SKM-1 treated with dmso at 0.1 percent for 144 hours (cell line): ENCODE results near the gene ENDOV.

Experiments used
- DNase-seq: peaks from one replicate; lab custom pipeline; 2025; ENCODE audit not compliant: unreplicated experiment; lab: John Stamatoyannopoulos, UW

The ENDOV gene

GRCh38 chr17:80414508-80414802 lies 512 bp upstream of the ENDOV start:
- DNase-seq: no peak

DNA sequence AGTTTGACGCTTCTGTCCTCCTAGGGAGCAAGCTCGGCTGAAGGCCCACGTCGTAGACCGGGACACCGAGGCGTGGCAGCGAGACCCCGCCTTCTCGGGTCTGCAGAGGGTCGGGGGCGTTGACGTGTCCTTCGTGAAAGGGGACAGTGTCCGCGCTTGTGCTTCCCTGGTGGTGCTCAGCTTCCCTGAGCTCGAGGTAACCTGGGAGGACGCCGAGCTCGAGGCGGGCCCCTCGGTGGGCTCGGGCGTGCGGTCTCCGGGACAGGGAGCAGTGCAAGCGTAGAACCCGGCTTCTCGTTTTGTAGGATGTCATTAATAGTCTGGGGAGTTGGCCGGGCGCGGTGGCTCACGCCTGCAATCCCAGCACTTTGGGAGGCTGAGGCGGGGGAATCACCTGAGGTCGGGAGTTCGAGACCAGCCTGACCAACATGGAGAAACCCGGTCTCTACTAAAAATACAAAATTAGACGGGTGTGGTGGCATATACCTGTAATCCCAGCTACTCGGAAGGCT lies 715 bp downstream of the ENDOV start:
- DNase-seq: no peak

- DNase-seq: no peak
Measured at GRCh38 chr17:80416260-80416939, 1.4 kb downstream of the ENDOV start.

DNA sequence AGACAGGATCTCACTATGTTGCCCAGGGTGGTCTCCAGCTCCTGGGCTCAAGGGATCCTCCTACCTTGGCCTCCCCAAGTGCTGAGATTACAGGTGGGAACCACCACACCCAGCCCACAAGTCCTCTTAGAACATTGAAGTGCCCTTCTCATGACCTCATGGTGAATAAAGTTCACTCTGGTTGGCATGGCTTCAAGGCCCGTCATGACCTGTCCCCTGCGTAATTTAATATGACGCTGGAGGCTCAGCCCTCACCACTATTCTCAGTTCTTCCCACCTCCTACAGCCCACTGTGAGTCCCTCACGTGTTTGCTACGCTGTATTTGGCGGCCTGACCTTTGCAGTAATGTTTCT lies 1.9 kb downstream of the ENDOV start:
- no peak for DNase-seq

GRCh38 chr17:80418589-80418988 lies 3.6 kb downstream of the ENDOV start:
- no peak for DNase-seq

GRCh38 chr17:80419255-80419654 lies 4.3 kb downstream of the ENDOV start:
- no peak for DNase-seq

DNA sequence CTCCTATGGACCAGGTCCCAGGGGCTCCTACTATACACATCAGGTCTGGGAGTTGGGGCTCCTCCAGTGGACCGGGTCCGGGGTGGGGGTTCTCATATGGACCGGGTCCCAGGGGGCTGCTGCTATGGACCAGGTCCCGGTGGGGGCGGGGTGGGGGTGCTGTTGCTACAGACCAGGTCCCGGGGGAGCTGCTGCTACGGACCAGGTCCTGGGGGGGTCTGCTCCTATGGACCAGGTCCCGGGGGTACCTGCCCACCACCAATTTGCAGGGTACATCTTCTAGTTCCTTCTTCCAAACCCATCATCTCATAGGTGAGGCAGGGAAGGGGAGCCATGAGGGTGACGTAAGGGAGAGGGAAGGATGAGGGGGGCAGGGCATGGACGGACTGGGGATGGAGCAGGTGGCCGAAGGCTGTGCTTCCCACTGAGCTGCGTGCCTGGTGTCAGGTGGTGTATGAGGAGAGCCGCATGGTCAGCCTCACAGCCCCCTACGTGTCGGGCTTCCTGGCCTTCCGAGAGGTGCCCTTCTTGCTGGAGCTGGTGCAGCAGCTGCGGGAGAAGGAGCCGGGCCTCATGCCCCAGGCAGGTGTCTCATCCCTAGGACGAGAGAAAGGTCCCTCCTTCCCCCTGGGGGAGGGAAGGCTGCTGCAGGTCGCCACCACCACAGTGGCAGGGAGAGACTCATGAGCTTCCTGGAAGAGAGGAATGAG lies 6.6 kb downstream of the ENDOV start:
- no peak for DNase-seq

DNA sequence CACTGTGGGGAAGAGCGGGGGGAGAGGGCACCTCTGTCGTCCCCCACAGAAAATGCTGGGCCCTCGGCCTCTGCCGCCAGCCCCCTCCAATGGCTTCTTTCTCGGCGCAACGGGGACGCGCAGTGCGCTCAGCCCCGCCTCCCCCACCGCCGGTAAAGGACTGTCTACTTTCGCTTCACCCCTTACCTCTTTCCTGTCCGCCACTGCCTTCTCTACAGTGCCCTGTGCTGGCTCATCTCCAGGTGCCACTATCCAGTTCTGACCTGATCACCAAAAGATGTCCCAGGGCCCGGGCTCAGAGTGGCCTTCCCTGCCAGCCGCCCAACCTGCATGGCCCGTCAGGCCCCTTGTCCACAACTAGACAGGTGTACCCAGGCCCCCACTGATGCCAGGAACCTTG lies 7.3 kb downstream of the ENDOV start:
- DNase-seq: no peak

DNA sequence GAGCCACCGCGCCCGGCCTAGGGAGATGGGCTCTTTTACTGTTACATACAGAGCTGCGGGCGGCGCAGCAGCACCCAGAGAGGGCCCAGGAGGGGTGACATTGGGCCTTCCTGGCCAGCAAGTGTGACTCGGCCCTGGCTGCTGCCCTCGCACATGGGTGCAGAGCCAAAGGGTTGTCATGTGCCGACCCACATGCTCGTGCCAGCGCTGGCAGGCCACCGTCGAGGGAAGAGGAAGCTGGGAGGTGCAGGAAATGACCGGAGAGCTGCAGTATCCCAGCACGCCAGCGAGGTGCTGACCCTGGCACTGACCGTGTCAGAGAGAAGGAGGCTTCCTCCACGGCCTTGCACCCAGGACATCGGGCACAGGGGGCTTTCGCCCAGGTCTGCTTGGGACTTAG lies 8.0 kb downstream of the ENDOV start:
- no peak for DNase-seq

DNA sequence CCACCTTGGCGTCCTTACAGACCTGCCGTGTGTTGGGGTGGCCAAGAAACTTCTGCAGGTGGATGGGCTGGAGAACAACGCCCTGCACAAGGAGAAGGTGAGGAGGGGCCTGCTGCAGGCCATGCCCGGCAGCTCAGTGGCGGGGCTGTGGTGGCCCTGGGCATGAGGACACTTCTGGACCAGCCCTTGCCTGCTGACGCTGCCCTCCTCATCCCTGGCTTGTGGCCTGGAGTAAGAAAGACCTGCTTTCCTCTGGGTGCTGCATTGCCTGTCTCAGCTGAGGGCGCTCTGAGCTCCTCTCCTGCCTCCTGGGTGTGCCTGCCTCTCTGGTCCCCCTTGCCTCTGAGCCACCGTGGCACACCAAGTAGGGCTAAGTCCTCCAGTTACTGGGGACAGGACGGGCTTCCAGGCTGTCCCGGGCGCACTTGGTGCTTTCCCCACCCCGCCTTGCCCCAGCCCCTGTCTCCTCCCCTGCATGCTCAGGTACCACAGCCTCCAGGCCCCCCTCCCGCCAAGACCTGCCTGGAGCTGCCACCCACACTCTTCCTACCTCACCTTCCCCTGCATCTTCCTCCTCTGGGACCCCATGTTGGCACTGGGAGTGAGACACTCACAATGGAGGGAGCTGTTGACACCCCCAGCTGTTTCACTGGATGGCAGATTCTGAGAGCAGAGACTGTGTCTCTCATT lies 8.7 kb downstream of the ENDOV start:
- no peak for DNase-seq

DNA sequence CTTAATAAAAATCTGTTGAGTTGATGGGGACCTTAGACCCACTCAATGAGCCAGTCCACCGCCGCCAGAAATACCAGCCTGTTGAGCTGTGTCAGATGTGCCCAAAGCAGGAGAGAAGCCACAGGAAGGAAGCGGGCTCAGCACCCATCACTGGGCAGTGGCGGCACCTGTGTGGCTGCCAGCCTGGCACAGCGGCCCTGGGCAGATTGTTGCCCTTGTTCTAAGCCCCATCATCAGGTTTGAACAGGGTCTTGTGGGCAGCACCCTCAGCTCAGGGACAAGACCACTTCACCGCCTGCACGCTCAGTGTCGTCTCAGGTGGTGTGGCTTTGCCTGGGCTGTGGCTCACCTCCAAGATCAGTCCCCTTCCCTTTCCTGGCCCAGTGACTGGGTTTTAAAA lies 9.3 kb downstream of the ENDOV start:
- DNase-seq: no peak

DNA sequence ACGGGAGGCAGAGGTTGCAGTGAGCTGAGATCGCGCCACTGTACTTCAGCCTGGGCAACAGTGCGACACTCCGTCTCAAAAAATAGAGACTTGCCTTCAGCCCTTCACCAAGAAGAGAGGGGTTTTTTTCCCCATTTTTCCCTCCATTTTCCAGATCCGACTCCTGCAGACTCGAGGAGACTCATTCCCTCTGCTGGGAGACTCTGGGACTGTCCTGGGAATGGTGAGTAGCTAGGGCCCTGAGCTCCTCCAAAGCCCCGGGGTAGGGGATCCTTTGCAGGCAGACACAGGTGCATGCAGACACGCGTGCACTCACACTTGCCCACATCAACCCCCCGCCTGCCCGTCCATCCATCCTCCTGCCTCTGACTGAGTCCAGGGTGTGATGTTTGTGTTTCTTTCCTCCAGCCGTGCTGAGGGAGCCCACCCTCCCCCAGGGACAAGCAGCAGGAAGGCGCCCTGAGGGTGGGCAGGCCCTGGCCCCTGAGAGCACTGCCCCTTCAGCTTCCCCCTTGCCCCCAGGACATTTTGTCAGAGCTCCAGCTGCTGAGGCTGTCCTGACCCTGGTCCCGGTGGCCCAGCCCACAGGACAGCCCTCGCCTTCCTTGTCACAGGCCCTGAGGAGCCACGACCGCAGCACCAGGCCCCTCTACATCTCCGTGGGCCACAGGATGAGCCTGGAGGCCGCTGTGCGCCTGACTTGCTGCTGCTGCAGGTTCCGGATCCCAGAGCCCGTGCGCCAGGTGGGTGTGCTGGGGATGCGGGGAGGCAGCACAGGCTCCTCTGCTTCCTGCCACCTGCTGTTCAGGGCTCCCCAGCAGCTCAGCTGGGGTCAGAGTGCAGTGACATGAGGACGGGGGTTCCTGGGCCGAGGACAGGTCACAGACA lies 10.2 kb downstream of the ENDOV start:
- no peak for DNase-seq

DNA sequence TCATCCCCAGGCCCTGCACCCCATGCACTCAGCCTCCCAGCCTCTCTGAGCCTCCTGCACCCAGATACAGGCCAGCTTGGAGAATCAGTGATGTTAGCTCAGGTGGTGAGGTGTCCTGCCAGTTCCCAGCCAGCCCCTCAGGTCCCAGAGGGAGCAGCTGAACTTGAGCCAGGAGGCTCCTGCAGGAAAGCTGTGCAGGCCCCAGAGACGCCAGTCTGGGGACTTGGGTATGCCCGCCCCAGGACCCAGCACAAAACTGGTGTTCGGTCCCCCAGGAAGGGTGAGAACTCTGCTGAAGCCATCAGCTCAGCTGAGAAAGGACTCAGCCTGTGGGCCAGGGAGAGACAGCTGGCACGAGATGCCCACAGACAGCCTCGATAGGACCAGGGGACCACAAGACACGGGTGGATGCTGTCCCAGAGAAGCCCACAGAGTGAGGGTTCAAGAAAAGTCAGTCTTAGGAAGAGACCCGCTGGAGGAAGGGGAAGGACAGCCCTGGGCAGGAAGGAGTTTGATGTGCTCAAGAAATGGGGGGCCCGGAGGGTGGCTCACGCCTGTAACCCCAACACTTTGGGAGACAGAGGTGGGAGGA lies 11.0 kb downstream of the ENDOV start:
- no peak for DNase-seq

- peak; percentile 17 for DNase-seq
Measured at GRCh38 chr17:80426671-80427326, 11.8 kb downstream of the ENDOV start.

- no peak for DNase-seq
Measured at GRCh38 chr17:80427366-80428282, 12.7 kb downstream of the ENDOV start.

- DNase-seq: no peak
Measured at GRCh38 chr17:80428363-80428762, 13.4 kb downstream of the ENDOV start.

DNA sequence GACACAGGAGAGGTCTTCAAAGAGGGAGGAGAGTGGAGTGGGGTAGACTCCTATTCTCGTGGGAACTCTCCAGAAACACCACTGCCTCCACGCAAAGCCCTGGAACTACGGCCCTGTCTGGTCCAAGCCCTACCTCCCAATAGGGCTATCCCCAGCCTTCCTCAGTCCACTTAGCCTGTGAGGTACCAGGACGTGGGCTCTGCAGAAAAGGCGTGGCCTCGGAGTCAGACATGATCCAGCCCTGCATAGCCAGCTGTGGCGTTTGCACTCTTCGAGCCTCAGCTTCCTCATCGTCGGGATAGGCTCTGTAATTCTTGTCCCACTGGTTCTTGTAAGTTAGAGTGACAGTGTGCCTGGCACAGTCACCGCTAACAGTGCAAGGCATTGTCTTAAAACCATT lies 13.8 kb downstream of the ENDOV start:
- DNase-seq: no peak

GRCh38 chr17:80429356-80430275 lies 14.6 kb downstream of the ENDOV start:
- DNase-seq: no peak
